Fibroblast of mammary gland (primary cell): ENCODE results near the gene CACNA2D1.
A peak's percentile ranks its signal among the peaks of the same experiment; 100 is the strongest.

Experiments used
- DNase-seq: peaks from one replicate; pipeline ENCODE4 v3.0.0-alpha.2; 2010; ENCODE audit warnings: low read depth
- H3K4me3 ChIP-seq: 2 replicates; pipeline ENCODE4 v1.5.1; 2011; ENCODE audit warnings: low read depth, mild to moderate bottlenecking, low read length, moderate library complexity; ENCODE audit not compliant: control insufficient read depth
- CTCF ChIP-seq: conservative IDR thresholded peaks from 2 replicates; pipeline ENCODE4 v1.5.1; 2011; ENCODE audit warnings: low read depth, low read length, inconsistent platforms; ENCODE audit not compliant: control insufficient read depth, insufficient read depth

Gene CACNA2D1

GRCh38 chr7:82053453-82054032 lies 390.0 kb downstream of the CACNA2D1 start:
- TF ChIP-seq CTCF, result no peak
- H3K4me3 ChIP-seq, result no peak overlapping the region
- DNase-seq, result no peak

DNA sequence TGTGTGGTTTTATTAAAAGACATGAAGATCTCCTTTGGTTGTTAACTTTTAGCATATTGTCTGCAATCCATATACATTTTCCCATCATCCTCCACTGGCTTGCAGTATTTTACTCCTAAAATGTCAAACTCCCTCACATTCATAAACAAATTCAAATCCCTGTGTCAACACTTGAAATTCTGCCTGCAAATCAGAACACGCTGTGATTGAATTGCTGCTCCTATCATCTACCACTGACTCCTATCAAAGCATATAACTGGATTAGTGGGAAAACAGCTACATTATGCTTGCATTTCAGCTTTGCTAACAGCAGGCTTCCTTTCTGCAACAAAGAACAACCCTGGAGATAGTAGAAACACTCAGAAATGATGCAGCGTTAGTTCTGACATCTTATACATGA lies 392.0 kb downstream of the CACNA2D1 start:
- no peak overlapping the region for H3K4me3 ChIP-seq
- TF ChIP-seq CTCF, result no peak
- no peak for DNase-seq

- peak; percentile 91 for DNase-seq
- no peak for TF ChIP-seq CTCF
- no peak overlapping the region for H3K4me3 ChIP-seq
Observed at GRCh38 chr7:82050792-82051191, 392.8 kb downstream of the CACNA2D1 start.

DNA sequence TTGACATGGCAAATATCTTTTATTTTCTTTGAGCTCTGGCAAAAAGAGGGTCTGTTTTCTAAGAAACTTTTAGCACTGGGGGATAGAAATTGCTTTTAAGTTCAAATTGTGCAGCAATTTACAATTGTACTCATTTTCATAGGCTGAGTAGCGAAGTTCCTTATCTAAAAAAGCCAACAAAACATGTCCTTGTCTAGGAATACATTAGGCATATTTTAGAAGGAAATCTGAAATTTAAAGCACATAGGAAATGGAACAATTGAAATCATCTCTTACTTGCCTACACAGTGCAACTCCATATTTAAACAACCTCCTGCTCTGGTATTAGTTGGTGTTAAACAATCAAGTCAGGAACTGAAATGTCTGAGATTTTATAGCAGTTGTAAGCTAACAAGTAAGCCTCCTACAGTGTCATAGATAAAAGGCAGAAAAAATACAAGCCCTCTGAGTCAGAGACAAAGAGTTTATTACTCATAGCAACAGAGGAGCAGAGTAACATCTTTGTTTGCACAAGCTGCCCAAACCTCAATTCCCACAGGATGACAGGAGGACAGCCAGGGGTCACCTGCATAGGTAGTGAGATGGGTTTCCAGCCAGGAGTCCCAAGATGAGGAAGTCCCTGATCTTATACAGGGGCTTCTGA lies 393.6 kb downstream of the CACNA2D1 start:
- no peak for TF ChIP-seq CTCF
- no peak overlapping the region for H3K4me3 ChIP-seq
- DNase-seq, result peak; percentile 91

DNA sequence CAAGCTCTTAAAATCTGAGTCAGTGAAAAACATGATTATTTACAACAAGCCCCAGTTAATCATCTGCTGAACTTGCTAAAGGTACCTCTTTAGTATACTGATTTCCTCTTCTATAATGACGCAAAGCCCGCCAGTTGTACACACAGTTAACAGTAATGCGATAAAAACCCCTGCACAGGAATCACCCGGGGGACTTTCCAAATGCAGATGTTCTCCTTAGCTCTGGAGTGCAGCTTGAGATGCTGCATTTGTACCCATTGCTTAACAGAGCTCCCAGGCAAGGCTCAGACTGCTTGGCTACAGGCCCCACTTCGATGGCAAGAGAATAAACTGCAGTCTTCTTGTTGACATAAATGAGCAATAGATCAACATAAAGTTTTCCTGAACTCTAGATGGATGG lies 394.1 kb downstream of the CACNA2D1 start:
- H3K4me3 ChIP-seq, result no peak overlapping the region
- DNase-seq, result peak; percentile 62
- no peak for TF ChIP-seq CTCF

DNA sequence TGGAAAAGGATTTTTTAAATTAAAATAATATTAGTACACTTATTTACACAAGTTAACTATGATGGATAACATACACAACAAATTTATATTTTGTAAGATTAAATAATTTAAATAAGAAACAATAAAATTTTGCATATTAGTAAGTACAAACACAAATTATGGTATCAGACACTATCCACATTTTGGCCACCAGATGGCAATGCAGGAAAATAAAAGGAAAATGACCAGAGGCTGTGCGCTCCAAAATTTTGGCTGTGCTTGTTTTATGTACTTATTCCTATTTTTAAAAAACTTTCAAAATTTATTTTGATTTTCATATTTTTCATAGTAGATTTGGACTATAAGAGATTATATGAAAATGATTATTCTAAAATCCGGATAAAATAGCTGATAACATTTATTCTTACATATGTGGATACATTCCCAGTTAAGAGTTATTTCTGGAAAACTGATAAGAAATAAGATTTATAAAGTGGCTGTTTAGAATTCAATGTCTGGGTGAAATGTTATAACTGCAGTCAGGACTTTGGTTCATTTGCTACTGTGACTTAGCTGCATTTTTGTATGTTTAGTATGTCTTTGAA lies 399.0 kb downstream of the CACNA2D1 start:
- peak; percentile 69 for DNase-seq

More for the DNA sequence above, 399.0 kb downstream of the CACNA2D1 start:
- TF ChIP-seq CTCF, result peak; percentile 63
- no peak overlapping the region for H3K4me3 ChIP-seq
